HG02884 (cell line): Measurements from ENCODE around the gene FAM186B.
"Not testable (repeated sequence)": the region's sequence is repeated elsewhere in the genome, so short reads cannot be mapped to it uniquely, and the experiment has no call there.

Experiments
- ATAC-seq: cut with Tn5 transposase; IDR thresholded peaks from one replicate; pipeline ENCODE4 v1.9.1; 2021; ENCODE audit warnings: mild to moderate bottlenecking, moderate library complexity; ENCODE audit not compliant: unreplicated experiment

Gene FAM186B, protein sequence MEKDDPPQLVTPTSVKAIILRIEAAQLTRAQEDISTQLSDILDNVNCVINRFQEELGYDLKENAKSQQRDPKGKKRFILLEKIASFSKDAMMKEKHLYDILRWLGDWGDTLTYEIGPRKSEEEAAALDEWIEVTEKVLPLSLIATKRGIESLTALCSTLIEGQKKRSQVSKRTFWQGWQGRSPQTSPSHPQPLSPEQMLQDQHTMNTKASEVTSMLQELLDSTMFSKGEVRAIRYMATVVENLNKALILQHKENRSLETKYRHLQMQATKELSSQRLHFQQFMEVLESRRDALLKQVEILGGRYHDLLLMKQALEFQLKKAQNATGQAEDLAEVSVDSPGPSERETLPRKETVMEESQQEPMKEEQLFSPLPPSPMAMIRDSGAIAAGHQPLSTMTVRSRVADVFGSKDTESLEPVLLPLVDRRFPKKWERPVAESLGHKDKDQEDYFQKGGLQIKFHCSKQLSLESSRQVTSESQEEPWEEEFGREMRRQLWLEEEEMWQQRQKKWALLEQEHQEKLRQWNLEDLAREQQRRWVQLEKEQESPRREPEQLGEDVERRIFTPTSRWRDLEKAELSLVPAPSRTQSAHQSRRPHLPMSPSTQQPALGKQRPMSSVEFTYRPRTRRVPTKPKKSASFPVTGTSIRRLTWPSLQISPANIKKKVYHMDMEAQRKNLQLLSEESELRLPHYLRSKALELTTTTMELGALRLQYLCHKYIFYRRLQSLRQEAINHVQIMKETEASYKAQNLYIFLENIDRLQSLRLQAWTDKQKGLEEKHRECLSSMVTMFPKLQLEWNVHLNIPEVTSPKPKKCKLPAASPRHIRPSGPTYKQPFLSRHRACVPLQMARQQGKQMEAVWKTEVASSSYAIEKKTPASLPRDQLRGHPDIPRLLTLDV

GRCh38 chr12:49605539-49605938 is at the start of gene FAM186B:
Gene FAM186B (minus strand): TSS chr12:49605639. CDS start chr12:49605477, 162 bp downstream.
- ATAC-seq = not testable (repeated sequence)

GRCh38 chr12:49654715-49655114 is 49.3 kb upstream of the FAM186B start:
- ATAC-seq = no peak

DNA sequence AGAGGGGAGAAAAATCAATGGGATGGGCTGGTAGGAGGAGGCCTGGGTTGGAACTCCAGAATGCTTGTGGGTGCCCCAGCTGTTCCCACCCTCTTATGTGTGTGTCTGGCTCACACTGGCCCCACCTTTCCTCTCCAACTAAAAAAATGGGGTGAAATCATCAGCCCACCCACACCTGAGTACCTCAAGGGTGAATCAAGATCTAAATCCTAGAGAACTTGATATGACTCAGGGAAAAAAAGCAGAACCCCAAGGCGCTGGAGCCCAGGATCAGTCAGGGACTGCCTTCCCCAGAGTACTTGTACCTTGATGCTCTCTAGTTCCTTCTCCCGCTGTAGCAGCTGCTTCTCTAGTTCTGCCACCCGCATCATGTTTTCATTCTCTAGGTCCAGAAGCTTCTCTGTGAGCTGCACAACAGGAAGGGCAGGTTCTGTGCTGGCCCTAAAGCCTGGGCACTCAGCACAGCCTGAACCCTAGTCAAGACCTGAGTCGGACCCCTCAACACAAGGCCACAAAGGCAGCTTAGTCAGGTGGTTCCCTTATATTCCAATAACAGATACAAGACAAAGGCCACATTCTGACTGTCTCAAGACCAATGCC is 47.6 kb upstream of the FAM186B start:
- ATAC-seq = no peak

DNA sequence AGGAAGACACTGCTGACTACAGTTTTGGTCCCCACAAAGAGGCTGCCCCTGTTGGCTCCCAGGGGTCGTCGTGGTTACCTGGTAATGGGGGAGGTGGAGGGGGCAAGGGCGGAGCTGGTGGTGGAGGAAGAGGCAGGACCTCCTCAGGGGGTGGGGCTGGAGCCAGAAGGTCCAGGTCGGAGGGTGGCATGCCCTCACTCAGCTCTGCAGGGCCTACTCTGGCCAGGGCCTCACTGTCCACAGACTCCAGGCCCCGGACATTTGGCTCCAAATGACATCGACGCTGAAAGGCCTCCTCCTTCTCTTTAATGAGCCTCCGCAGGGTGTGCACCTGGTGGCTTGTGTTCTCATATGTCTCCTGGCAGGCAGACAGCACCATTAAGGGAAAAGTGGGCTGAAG is 46.4 kb upstream of the FAM186B start:
- ATAC-seq = no peak

DNA sequence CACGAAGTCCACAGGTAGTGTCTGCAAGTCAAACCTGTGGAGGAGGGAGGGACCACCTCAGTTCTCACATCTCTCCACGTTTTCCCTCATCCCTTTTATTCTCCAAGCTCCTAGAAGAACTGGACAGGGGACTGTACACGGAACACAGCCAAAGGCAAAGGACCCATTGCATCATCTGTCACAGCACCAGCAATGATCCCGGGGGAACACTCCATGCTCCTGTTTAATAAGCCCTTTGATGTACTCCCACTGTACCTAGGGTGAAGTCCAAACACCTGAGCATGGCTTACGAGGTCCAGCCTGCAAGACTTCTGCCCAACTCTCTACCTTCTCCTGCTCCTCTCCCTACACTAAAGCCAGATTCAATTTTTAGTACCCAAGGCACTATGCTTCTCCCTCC is 44.5 kb upstream of the FAM186B start:
- ATAC-seq = no peak

DNA sequence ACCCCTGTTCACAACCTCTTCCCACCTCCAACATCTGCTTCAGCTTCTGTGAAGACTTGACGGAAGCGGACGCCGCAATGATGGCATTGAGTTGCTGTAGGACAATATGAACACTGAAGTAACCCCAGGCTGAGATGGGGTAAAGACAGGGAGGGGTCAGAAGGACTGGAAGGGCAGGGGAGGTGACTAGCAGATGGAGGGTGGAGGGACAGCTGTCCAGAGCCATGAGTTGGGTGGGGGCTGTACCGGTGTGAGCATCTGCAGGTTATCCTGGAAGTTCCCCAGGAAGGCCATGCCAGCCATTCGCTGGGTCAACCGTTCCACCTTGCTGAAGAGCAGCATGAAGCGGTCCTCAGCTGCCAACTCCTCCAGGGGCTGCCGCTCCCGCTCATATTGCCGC is 44.0 kb upstream of the FAM186B start:
- no peak for ATAC-seq

GRCh38 chr12:49648712-49649003 is 43.2 kb upstream of the FAM186B start:
- ATAC-seq = no peak

DNA sequence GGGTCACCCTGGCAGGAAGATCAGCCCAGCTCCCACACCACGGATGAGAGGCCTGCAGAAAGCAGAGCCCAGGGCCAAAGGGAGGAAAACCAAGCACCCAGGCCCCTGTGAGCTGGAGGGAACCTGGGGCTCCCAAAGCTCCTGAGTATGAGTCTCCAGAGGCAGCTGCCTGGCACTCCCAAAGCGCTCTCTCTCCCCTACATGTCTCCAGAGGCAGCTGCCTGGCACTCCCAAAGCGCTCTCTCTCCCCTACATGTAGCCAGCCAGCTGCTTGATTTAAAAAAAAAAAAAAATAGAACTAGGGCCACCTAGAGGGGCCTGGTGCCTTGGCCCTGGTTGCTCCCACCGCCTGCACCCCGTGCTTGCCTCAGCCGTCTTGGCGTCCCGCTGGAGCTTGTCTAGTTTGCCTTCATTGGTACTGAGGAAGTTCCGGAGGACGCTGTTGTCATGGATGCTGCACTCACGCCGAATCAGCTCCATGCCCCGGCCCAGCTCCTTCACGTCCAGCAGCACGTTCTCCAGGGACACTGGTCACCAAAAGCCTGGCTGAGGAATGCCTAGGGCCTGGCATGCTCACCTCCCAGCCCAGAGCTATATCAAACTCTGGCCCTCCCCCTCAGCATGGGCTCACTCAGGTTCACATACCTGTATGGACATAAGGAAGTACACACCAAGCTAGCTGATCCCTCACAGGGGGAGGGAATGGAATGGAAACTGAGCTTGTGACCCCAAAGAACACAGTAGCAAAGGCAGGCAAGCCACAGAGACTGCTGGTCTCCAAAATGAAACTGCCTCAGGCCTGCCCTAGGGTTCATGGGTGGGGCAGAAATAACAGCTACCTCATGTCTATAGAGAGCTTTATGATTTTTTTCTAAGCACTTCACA is 42.6 kb upstream of the FAM186B start:
- no peak for ATAC-seq

DNA sequence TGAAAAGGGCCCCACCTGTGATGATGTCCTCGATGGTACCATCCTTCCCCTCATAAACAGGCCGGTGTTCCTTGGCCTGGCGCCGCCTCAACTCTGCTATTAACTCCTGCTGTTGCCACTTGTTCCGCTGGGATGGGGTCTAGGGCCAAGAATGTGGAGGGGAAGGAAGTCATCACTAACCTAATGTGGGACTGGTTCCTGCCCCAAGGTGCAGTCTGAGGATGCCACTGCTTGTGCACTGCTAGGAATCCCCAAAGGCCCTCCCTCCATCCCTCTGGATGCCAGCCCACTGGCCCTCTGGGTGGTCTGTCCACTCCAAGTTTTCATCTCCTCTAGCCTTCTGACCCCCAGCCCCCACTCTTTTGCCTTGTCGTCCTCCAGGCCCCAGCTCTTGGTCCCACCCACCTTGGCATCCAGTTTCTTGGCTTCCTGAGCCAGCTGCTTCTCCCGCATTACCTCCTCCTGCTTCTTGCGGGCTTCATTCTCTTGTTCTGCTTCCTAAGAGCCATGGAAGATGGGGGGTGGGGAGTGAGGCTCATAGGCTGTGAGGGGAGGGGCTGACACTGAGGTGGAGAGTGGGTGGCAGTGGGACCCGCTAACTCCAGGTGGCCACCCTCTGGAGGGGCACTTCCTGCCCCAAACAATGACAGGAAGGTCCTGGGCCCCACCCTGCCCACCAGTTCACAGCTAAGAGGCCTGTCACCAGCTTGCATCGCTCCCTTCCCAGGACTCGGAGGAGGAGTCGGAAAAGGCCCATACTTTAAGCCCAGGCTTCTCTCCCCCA is 41.6 kb upstream of the FAM186B start:
- no peak for ATAC-seq

GRCh38 chr12:49646331-49646830 is 40.9 kb upstream of the FAM186B start:
- no peak for ATAC-seq

- no peak for ATAC-seq
Observed at GRCh38 chr12:49645146-49646039, 40.0 kb upstream of the FAM186B start.

DNA sequence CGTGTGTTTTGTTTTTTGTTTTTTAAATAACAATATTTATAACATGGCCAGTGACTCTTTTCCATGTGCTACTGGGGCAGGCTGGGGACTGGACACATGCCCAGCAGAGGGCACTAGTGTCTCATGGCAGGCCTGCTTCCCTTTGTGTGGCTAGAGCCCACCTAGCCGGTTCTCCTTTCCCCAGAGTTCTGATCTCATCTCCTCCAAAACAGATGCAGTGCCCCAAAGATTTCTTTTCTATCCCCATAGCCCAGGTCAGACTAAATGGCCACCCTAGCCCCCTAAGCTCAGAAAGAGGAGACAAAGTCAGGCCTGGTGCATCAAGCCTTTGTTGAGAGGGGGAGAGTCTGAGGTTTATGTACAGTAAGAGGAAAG is 39.2 kb upstream of the FAM186B start:
- ATAC-seq = no peak

DNA sequence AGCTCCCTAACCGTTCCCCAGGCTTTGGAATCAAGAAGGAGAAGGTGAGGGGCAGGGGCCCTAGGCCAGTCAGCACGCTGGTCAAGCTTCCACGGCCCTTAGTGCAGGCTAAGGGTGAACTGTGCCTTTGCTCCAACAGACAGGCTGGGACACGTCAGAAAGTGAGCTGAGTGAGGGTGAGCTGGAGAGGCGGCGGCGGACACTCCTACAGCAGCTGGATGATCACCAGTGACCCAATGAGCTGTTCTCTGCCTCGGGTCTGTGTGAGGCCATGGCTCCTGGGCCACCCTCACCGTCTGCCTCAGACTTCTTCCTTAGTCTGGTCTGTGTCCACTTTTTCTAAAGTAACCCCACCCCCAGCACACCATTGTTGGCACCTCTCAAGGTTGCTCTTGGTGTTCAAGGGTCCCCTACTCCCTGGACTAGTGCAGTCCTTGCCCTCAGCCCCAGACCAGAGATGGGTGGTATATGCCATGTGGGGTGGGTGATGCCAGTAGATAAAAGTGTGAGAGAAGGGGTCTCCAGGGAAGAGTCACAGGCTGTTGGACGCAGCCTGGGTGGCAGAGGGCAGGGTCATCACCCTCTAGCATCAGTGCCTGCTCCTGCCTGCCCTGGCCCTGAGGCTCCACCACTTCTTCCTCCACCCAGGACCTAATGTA is 38.7 kb upstream of the FAM186B start:
- ATAC-seq = no peak

DNA sequence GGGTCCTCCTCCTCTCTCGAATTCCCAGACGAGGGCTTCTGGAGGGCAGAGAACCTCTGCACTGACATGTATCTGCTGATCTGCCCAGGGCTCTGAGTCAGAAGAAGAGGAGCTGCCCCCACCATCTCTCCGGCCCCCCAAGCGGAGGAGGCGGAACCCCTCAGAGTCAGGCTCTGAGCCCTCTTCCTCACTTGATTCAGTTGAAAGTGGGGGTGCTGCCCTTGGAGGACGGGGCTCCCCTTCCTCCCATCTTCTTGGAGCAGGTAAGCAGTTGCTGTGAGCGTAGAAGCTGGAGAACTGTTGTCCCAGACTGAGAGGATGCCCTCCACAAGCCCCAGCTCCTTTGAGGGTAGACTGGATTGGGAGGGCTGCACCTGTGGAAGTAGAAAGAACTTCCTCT is 37.7 kb upstream of the FAM186B start:
- no peak for ATAC-seq

GRCh38 chr12:49642370-49642802 is 36.9 kb upstream of the FAM186B start:
- ATAC-seq = no peak

- ATAC-seq = no peak
Observed at GRCh38 chr12:49641748-49642369, 36.4 kb upstream of the FAM186B start.

GRCh38 chr12:49636979-49637755 is 31.7 kb upstream of the FAM186B start:
- no peak for ATAC-seq
